Measurements from ENCODE around the gene MAPK8. TPM values are rescaled to one million over a fixed set of nuclear protein-coding genes. Genes with fewer than 3 reads are reported as not detected.

Gene MAPK8
- total and polyA plus RNA-seq, 9 of the 15 experiments (the other 6 are each of a cell fraction or from before 2014, with no cell fraction given) = 6.4 to 159 (median 71.0) TPM

GRCh38 chr10:48469516-48470020 lies 163.1 kb downstream of the MAPK8 start:
- Histone ChIP-seq H3K4me3 (no peak overlapping the region), H3K79me2 (ENCODE audit: control insufficient read depth, insufficient read depth, low read length) (peaks cover 62% of the 10 kb centered on the region), H3K27me3 (ENCODE audit: control insufficient read depth in 2 of 2, insufficient read depth in 2 of 2, low read length in 2 of 2) (no peaks in the 10 kb centered on the region; a peak in 1 of 5 replicates), H3K9me3 (replicated peaks; ENCODE audit: control insufficient read depth, insufficient read depth, low read depth, low read length) (peaks cover 4% of the 10 kb centered on the region), H3K4me2 (ENCODE audit: insufficient read depth, low read length) (peak overlapping the region; percentile 76), H3K9ac (ENCODE audit: insufficient read depth in 1 of 2, low read depth in 2 of 2, low read length in 2 of 2) (peak overlapping the region; percentile 82 to 92), H2AFZ (ENCODE audit: low read depth, low read length) (no peak overlapping the region; the same call in 1 of the 2 replicates), H3K9me1 (ENCODE audit: control insufficient read depth, insufficient read depth, low read length) (no peaks in the 10 kb centered on the region), H3K36me3 (ENCODE audit: control insufficient read depth, insufficient read depth, low read length) (peaks cover 34% of the 10 kb centered on the region), H3K27ac (ENCODE audit: extremely low read depth, low read depth, low read length) (peak overlapping the region; percentile 100), H4K20me1 (replicated peaks; ENCODE audit: control insufficient read depth, insufficient read depth, low read length) (no peaks in the 10 kb centered on the region), H3K4me1 (replicated peaks in 1 of 2; ENCODE audit: control insufficient read depth in 2 of 2, insufficient read depth in 2 of 2, low read length in 2 of 2) (peaks cover 68 to 72% of the 10 kb centered on the region in 2 experiments)
- peak in 1 of 4 experiments; percentile 37 for DNase-seq (ENCODE audit: extremely low read depth in 1 of 4, low spot score in 3 of 4)
- ATAC-seq = peak; percentile 1; the same call in 2 of the 3 replicates
- in situ Hi-C loops (cut with MboI) = no loop called here
- CTCF ChIA-PET (ENCODE audit: low intra/inter-chr PET ratio) = no interaction called here
- WGBS (ENCODE audit: insufficient coverage, low coverage, missing lambda C conversion rate) = 24% methylated on average over 4 of the region's 4 CpGs
- POLR2A ChIA-PET = interaction anchor here (0.9 to 3.5 kb wide), 11 partner anchors 8 to 27 kb away, joined by 3 to 10 read pairs (median 3); no protein-coding TSS in a partner anchor
- TSS peak; percentile 64 for BruUV-seq (replicated peaks)
- intact Hi-C loops (cut with micrococcal nuclease) = loop anchor here (1.0 to 5.0 kb wide), 5 partner anchors 12 to 37 kb away; no protein-coding TSS in a partner anchor
- no peak for FAIRE-seq
- TF ChIP-seq GTF2E2 (tag; IDR thresholded peaks at IDR 0.05) = 0 out of 2 replicates have a peak, but pooled peaks have one; percentile 81
- no peak for TF ChIP-seq XRCC4 (IDR thresholded peaks at IDR 0.05; ENCODE audit: extremely low read depth, insufficient read depth, insufficient read length)
- no peak for TF ChIP-seq NRF1 (conservative IDR thresholded peaks at IDR 0.05 in 1 of 2, IDR thresholded peaks at IDR 0.05 in 1 of 2)
- 0 out of 2 replicates have a peak, but pooled peaks have one; percentile 2 for TF ChIP-seq ZBTB7A (IDR thresholded peaks at IDR 0.05; ENCODE audit: borderline replicate concordance, control insufficient read depth, low read depth, low read length)
- TF ChIP-seq CHCHD3 (CRISPR knock-in tag; IDR thresholded peaks at IDR 0.05) = no peak
- TF ChIP-seq HNRNPUL1 (IDR thresholded peaks at IDR 0.05; ENCODE audit: low read length) = 0 out of 2 replicates have a peak, but pooled peaks have one; percentile 30
- TF ChIP-seq SMARCA5 (IDR thresholded peaks at IDR 0.05) = peak; percentile 11; the same call in 1 of the 2 replicates
- TF ChIP-seq USF2 (CRISPR knock-in tag; IDR thresholded peaks at IDR 0.05) = no peak
- peak; percentile 32 for TF ChIP-seq RBM39 (optimal IDR thresholded peaks at IDR 0.05; ENCODE audit: low read depth, low read length)
- TF ChIP-seq ZBTB40 (IDR thresholded peaks at IDR 0.05) = 0 out of 2 replicates have a peak, but pooled peaks have one; percentile 12
- no peak for TF ChIP-seq ZBTB40 (CRISPR knock-in tag; IDR thresholded peaks at IDR 0.05)
- TF ChIP-seq OTX1 (CRISPR knock-in tag; IDR thresholded peaks at IDR 0.05) = 0 out of 2 replicates have a peak, but pooled peaks have one; percentile 6
- peak; percentile 27; the same call in 1 of the 2 replicates for TF ChIP-seq ZNF584 (CRISPR knock-in tag; IDR thresholded peaks at IDR 0.05; ENCODE audit: low read depth)

Measured in K562 (cell line).